ENCODE measurements around the gene KCNQ1.

DNA sequence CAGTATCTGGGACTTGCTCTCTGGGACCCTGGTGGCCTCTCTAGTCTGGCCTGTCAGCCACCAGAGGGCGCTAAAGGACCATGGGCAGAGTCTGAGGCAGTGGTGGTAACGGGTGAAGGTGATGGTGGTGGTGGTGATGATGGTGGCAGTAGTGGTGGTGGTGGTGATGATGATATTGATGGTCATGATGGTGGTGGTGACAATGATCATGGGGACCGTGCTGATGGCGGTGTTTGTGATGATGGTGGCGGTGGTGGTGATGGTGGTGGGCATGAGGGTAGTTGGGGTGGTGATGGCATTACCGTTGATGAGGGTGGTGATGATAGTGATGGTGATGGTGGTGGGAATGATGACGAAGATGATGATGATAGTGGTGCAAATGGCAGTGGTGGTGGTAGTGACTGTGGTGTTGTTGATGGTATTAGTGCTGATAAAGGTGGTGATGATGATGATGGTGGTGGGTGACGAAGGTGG, 16.4 kb upstream of the KCNQ1 start:
- TF ChIP-seq, protein P1, sequence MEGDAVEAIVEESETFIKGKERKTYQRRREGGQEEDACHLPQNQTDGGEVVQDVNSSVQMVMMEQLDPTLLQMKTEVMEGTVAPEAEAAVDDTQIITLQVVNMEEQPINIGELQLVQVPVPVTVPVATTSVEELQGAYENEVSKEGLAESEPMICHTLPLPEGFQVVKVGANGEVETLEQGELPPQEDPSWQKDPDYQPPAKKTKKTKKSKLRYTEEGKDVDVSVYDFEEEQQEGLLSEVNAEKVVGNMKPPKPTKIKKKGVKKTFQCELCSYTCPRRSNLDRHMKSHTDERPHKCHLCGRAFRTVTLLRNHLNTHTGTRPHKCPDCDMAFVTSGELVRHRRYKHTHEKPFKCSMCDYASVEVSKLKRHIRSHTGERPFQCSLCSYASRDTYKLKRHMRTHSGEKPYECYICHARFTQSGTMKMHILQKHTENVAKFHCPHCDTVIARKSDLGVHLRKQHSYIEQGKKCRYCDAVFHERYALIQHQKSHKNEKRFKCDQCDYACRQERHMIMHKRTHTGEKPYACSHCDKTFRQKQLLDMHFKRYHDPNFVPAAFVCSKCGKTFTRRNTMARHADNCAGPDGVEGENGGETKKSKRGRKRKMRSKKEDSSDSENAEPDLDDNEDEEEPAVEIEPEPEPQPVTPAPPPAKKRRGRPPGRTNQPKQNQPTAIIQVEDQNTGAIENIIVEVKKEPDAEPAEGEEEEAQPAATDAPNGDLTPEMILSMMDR (IDR thresholded peaks at IDR 0.05), result peak; percentile 90 to 100 (median 96)
- no peak for TF ChIP-seq POLR2A (IDR thresholded peaks at IDR 0.05)

Measured in body of pancreas (tissue), 4 donors.